GM12892 (cell line): ENCODE data around the gene EYS.

Experiments
- DNase-seq: peaks from one replicate; pipeline ENCODE4 v3.0.0; 2011; ENCODE audit not compliant: insufficient read length
- FAIRE-seq: peaks from 2 replicates; lab custom pipeline; 2011; peaks lifted over from hg19 to GRCh38; lab: Jason Lieb, UNC
- POLR2A ChIP-seq: IDR thresholded peaks from 2 replicates; pipeline ENCODE4 v1.6.1; 2011; ENCODE audit warnings: low read depth, low read length, control low read depth
- POLR2AphosphoS5 ChIP-seq: IDR thresholded peaks from 2 replicates; pipeline ENCODE4 v1.6.1; 2011; ENCODE audit warnings: low read depth, low read length, control low read depth
- TAF1 ChIP-seq: IDR thresholded peaks from 2 replicates; pipeline ENCODE4 v1.6.1; 2011; ENCODE audit warnings: low read depth, mild to moderate bottlenecking, control low read depth, low read length, borderline replicate concordance

Gene EYS

GRCh38 chr6:65170273-65170672 lies 536.8 kb downstream of the EYS start:
- no peak for DNase-seq
- no peak for FAIRE-seq
- no peak for TF ChIP-seq POLR2A
- TF ChIP-seq POLR2AphosphoS5 = no peak
- no peak for TF ChIP-seq TAF1

- TF ChIP-seq TAF1 (no peak), POLR2AphosphoS5 (no peak), POLR2A (no peak)
- DNase-seq (no peak), FAIRE-seq (no peak)
These were observed 545.4 kb downstream of the EYS start for GRCh38 chr6:65161661-65162060.

GRCh38 chr6:65157025-65157424 lies 550.0 kb downstream of the EYS start:
- TF ChIP-seq POLR2AphosphoS5 = no peak
- TF ChIP-seq TAF1 = no peak
- TF ChIP-seq POLR2A = no peak
- DNase-seq (no peak), FAIRE-seq (no peak)

- FAIRE-seq (no peak), DNase-seq (no peak)
- TF ChIP-seq TAF1 = no peak
- TF ChIP-seq POLR2AphosphoS5 = no peak
- TF ChIP-seq POLR2A = no peak
These were observed 551.9 kb downstream of the EYS start for GRCh38 chr6:65155083-65155482.

- no peak for TF ChIP-seq POLR2A
- TF ChIP-seq POLR2AphosphoS5 = no peak
- no peak for TF ChIP-seq TAF1
- no peak for DNase-seq
- no peak for FAIRE-seq
These were observed 557.2 kb downstream of the EYS start for GRCh38 chr6:65149841-65150240.

GRCh38 chr6:65148839-65149238 lies 558.2 kb downstream of the EYS start:
- DNase-seq = no peak
- FAIRE-seq = no peak
- no peak for TF ChIP-seq POLR2A
- TF ChIP-seq TAF1 = no peak
- TF ChIP-seq POLR2AphosphoS5 = no peak

- TF ChIP-seq POLR2A (no peak), TAF1 (no peak), POLR2AphosphoS5 (no peak)
- no peak for FAIRE-seq
- no peak for DNase-seq
These were observed 571.5 kb downstream of the EYS start for GRCh38 chr6:65135567-65135966.

- TF ChIP-seq TAF1 (no peak), POLR2A (no peak), POLR2AphosphoS5 (no peak)
- no peak for FAIRE-seq
These were observed 580.4 kb downstream of the EYS start for GRCh38 chr6:65126667-65127066.

GRCh38 chr6:65123521-65123920 lies 583.5 kb downstream of the EYS start:
- DNase-seq (no peak), FAIRE-seq (no peak)
- TF ChIP-seq TAF1 = no peak
- no peak for TF ChIP-seq POLR2A
- no peak for TF ChIP-seq POLR2AphosphoS5

More at GRCh38 chr6:65126667-65127066, 580.4 kb downstream of the EYS start:
- DNase-seq = no peak

- FAIRE-seq = no peak
- no peak for DNase-seq
- TF ChIP-seq POLR2A (no peak), TAF1 (no peak), POLR2AphosphoS5 (no peak)
These were observed 589.1 kb downstream of the EYS start for GRCh38 chr6:65117817-65118409.

GRCh38 chr6:65116326-65116725 lies 590.7 kb downstream of the EYS start:
- no peak for TF ChIP-seq POLR2AphosphoS5
- no peak for TF ChIP-seq TAF1
- no peak for TF ChIP-seq POLR2A
- no peak for FAIRE-seq
- DNase-seq = no peak

- DNase-seq (no peak), FAIRE-seq (no peak)
- no peak for TF ChIP-seq POLR2AphosphoS5
- no peak for TF ChIP-seq TAF1
- no peak for TF ChIP-seq POLR2A
These were observed 593.4 kb downstream of the EYS start for GRCh38 chr6:65113581-65113980.

- DNase-seq (no peak), FAIRE-seq (no peak)
- TF ChIP-seq TAF1 (no peak), POLR2AphosphoS5 (no peak), POLR2A (no peak)
These were observed 594.6 kb downstream of the EYS start for GRCh38 chr6:65112435-65112834.
